Neural progenitor cell (in vitro differentiated cells): ENCODE measurements around the gene U2AF2. TPM values are rescaled to one million over a fixed set of nuclear protein-coding genes. Genes with fewer than 3 reads are reported as not detected.

Experiments used
- DNase-seq: peaks from one replicate; pipeline ENCODE4 v3.0.0-alpha.2; 2016; ENCODE audit warnings: low spot score
- H2AFZ ChIP-seq: fragments of 200-600 bp; sonication (generic); replicated peaks from 2 replicates; pipeline ENCODE4 v1.6.1; 2016; ENCODE audit warnings: antibody characterized with exemption
- H3F3A ChIP-seq: fragments of 200-600 bp; sonication (generic); 2 replicates; pipeline ENCODE4 v1.6.1; 2016; ENCODE audit warnings: antibody characterized with exemption, low read depth
- H3K27ac ChIP-seq: fragments of 200-600 bp; sonication (generic); 2 replicates; pipeline ENCODE4 v1.5.1; 2016; ENCODE audit warnings: mild to moderate bottlenecking
- H3K27me3 ChIP-seq: fragments of 200-600 bp; sonication (generic); 2 replicates; pipeline ENCODE4 v1.6.1; 2016; ENCODE audit warnings: mild to moderate bottlenecking, moderate library complexity
- H3K36me3 ChIP-seq: fragments of 200-600 bp; sonication (generic); 2 replicates; pipeline ENCODE4 v1.5.1; 2016
- H3K4me1 ChIP-seq: fragments of 200-600 bp; sonication (generic); 2 replicates; pipeline ENCODE4 v1.6.1; 2016; ENCODE audit warnings: mixed run types
- H3K4me2 ChIP-seq: fragments of 200-600 bp; sonication (generic); 2 replicates; pipeline ENCODE4 v1.6.1; 2016
- H3K4me3 ChIP-seq: fragments of 200-600 bp; sonication (generic); 2 replicates; pipeline ENCODE4 v1.5.1; 2016
- H3K79me2 ChIP-seq: fragments of 200-600 bp; sonication (generic); 2 replicates; pipeline ENCODE4 v1.6.1; 2016; ENCODE audit warnings: low read depth
- H3K9ac ChIP-seq: fragments of 200-600 bp; sonication (generic); 2 replicates; pipeline ENCODE4 v1.6.1; 2016
- H3K9me3 ChIP-seq: fragments of 200-600 bp; sonication (generic); 2 replicates; pipeline ENCODE4 v1.5.1; 2016; ENCODE audit warnings: low read depth
- H4K20me1 ChIP-seq: fragments of 200-600 bp; sonication (generic); 2 replicates; pipeline ENCODE4 v1.6.1; 2016; ENCODE audit warnings: low read depth
- H3K27ac Mint-ChIP-seq: 3 replicates; pipeline ENCODE4 v1.8.0; 2021; ENCODE audit warnings: mixed read lengths
- H3K27me3 Mint-ChIP-seq: 2 replicates; pipeline ENCODE4 v1.8.0; 2022; ENCODE audit warnings: low read depth, mild to moderate bottlenecking, inconsistent platforms, moderate library complexity, mixed read lengths; ENCODE audit not compliant: insufficient read depth
- H3K36me3 Mint-ChIP-seq: 3 replicates; pipeline ENCODE4 v1.8.0; 2021; ENCODE audit warnings: mixed read lengths
- H3K4me1 Mint-ChIP-seq: 3 replicates; pipeline ENCODE4 v1.8.0; 2021; ENCODE audit warnings: mixed read lengths
- H3K4me3 Mint-ChIP-seq: 3 replicates; pipeline ENCODE4 v1.8.0; 2021; ENCODE audit warnings: mild to moderate bottlenecking, moderate library complexity, mixed read lengths
- H3K9me3 Mint-ChIP-seq: 3 replicates; pipeline ENCODE4 v1.8.0; 2020; ENCODE audit warnings: mixed read lengths
- EZH2 ChIP-seq: fragments of 200-600 bp; sonication (generic); IDR thresholded peaks from 2 replicates; pipeline ENCODE4 v1.6.1; 2017; ENCODE audit warnings: antibody characterized with exemption, mild to moderate bottlenecking, moderate library complexity
- EZH2phosphoT487 ChIP-seq: fragments of 200-600 bp; sonication (generic); IDR thresholded peaks from 2 replicates; pipeline ENCODE4 v1.6.1; 2017; ENCODE audit warnings: antibody characterized with exemption
- total RNA-seq: library from RNA; depleted of rRNA; stranded (reverse); fragments of >200 nt; gene quantifications from 2 replicates; pipeline ENCODE4 v1.2.3, GENCODE V29; 2015; ENCODE audit warnings: low replicate concordance
- TF ChIP-seq, protein P1 (sequence below): fragments of 200-600 bp; sonication (generic); IDR thresholded peaks from 2 replicates; pipeline ENCODE4 v1.5.1; 2017; ENCODE audit warnings: antibody characterized with exemption, mild to moderate bottlenecking

The U2AF2 gene
- total RNA-seq, 1 donor from 2014 or later, result 124 TPM

DNA sequence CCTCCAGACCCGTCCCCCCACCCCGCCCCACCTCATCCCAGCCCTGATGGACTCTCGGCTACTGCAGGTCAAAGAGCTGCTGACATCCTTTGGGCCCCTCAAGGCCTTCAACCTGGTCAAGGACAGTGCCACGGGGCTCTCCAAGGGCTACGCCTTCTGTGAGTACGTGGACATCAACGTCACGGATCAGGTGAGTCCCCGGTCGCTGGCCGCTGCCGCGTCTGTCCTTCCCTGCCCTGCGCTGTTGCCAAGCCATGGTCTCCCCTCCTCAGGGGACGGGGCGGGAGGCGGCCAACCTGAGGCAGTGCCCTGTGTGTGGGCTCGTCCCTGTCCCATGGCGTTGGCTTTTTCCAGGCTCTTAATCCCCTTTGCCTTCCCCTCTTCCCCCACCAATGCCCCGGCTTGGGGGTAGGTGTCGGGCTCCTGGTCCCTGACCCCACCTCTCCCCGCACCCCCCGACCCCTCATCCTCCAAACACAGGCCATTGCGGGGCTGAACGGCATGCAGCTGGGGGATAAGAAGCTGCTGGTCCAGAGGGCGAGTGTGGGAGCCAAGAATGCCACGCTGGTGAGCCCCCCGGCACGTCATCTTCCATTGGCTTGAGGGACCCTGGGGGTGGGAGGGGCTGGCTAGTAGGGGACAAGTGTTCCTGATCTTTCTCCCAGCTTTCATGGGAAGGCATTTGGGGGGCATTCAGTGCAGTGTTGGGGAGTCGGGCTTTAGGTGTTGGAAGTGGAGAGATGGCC lies 13.9 kb downstream of the U2AF2 start:
- no peak overlapping the region for H3K4me3 Mint-ChIP-seq
- no peaks in the 10 kb centered on the region for H3K36me3 ChIP-seq

GRCh38 chr19:55669418-55670279 lies 14.8 kb downstream of the U2AF2 start:
- Mint-ChIP-seq H3K27me3 (peaks cover 8% of the 10 kb centered on the region), H3K9me3 (no peaks in the 10 kb centered on the region), H3K36me3 (peaks cover 16% of the 10 kb centered on the region), H3K4me1 (peaks cover 23% of the 10 kb centered on the region), H3K27ac (no peak overlapping the region), H3K4me3 (peak overlapping the region; percentile 18)
- Histone ChIP-seq H3K4me3 (no peak overlapping the region), H3K27ac (no peak overlapping the region), H3K27me3 (no peaks in the 10 kb centered on the region), H3K36me3 (no peaks in the 10 kb centered on the region), H3K4me2 (no peak overlapping the region), H3K79me2 (peaks cover 84% of the 10 kb centered on the region), H4K20me1 (peaks cover 87% of the 10 kb centered on the region), H3K9me3 (no peaks in the 10 kb centered on the region), H3F3A (peaks cover 46% of the 10 kb centered on the region), H3K4me1 (peaks cover 9% of the 10 kb centered on the region), H2AFZ (no peak overlapping the region), H3K9ac (no peak overlapping the region)
- TF ChIP-seq EZH2phosphoT487, result no peak
- TF ChIP-seq, protein P1, sequence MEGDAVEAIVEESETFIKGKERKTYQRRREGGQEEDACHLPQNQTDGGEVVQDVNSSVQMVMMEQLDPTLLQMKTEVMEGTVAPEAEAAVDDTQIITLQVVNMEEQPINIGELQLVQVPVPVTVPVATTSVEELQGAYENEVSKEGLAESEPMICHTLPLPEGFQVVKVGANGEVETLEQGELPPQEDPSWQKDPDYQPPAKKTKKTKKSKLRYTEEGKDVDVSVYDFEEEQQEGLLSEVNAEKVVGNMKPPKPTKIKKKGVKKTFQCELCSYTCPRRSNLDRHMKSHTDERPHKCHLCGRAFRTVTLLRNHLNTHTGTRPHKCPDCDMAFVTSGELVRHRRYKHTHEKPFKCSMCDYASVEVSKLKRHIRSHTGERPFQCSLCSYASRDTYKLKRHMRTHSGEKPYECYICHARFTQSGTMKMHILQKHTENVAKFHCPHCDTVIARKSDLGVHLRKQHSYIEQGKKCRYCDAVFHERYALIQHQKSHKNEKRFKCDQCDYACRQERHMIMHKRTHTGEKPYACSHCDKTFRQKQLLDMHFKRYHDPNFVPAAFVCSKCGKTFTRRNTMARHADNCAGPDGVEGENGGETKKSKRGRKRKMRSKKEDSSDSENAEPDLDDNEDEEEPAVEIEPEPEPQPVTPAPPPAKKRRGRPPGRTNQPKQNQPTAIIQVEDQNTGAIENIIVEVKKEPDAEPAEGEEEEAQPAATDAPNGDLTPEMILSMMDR, result no peak
- no peak for TF ChIP-seq EZH2
- DNase-seq, result no peak

More for the DNA sequence above, 13.9 kb downstream of the U2AF2 start:
- H3K27me3 Mint-ChIP-seq, result peaks cover 8% of the 10 kb centered on the region
- peaks cover 37% of the 10 kb centered on the region for H3F3A ChIP-seq
- no peak overlapping the region for H3K27ac Mint-ChIP-seq
- no peaks in the 10 kb centered on the region for H3K9me3 ChIP-seq
- DNase-seq, result no peak
- H3K79me2 ChIP-seq, result peaks cover 91% of the 10 kb centered on the region
- H2AFZ ChIP-seq, result no peak overlapping the region
- no peak overlapping the region for H3K9ac ChIP-seq
- H3K4me2 ChIP-seq, result no peak overlapping the region
- H3K9me3 Mint-ChIP-seq, result no peaks in the 10 kb centered on the region
- H3K4me3 ChIP-seq, result no peak overlapping the region
- TF ChIP-seq, protein P1, result no peak
- TF ChIP-seq EZH2phosphoT487 (no peak), EZH2 (no peak)
- peaks cover 19% of the 10 kb centered on the region for H3K36me3 Mint-ChIP-seq
- peaks cover 94% of the 10 kb centered on the region for H4K20me1 ChIP-seq
- peaks cover 18% of the 10 kb centered on the region for H3K4me1 Mint-ChIP-seq
- H3K27ac ChIP-seq, result no peak overlapping the region
- peaks cover 8% of the 10 kb centered on the region for H3K4me1 ChIP-seq
- no peaks in the 10 kb centered on the region for H3K27me3 ChIP-seq

DNA sequence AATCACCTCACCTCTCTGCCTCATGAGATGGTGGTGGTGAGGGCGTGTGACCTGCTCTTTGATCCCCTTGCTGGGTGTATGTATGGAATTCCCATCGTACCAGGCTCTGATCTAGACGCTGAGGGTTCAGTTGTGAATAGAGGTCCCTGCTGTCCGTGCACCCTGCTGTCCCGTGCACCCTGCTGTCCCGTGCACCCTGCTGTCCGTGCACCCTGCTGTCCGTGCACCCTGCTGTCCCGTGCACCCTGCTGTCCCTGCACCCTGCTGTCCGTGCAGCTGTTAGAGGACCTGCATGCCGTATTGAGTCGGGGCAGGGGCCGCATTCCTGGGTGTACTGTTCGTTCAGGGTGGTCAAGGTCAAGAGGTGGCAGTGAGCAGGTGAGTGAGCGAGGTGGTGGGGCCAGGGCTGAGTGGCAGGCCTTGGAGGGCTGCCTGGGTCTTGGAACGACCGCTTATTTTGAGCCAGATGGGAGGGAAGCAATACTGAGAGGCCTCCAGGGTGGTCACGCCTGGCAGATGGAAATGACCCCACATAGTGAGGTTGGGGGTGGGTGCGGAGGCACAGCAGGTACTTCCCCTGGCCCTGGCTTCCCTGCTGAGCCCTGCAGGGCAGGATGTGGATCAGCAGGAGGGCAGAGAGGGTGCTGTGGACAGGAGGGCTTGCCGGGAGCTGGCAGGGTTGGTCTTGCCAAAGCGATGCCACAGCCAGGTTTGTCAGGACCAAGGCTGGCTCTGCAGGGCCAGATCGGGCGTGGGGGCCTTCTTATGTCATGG lies 15.6 kb downstream of the U2AF2 start:
- no peak overlapping the region for H3K27ac Mint-ChIP-seq
- H3K9me3 Mint-ChIP-seq, result no peaks in the 10 kb centered on the region
- no peak overlapping the region for H2AFZ ChIP-seq
- peaks cover 24% of the 10 kb centered on the region for H3K4me1 Mint-ChIP-seq
- DNase-seq, result peak; percentile 27
- H3K4me1 ChIP-seq, result peaks cover 9% of the 10 kb centered on the region
- peaks cover 46% of the 10 kb centered on the region for H3F3A ChIP-seq
- H3K9me3 ChIP-seq, result no peaks in the 10 kb centered on the region
- peaks cover 81% of the 10 kb centered on the region for H3K79me2 ChIP-seq
- peak overlapping the region; percentile 67 for H3K4me3 Mint-ChIP-seq
- H3K27me3 Mint-ChIP-seq, result peaks cover 9% of the 10 kb centered on the region
- no peaks in the 10 kb centered on the region for H3K36me3 ChIP-seq
- peak overlapping the region; percentile 20 for H3K27ac ChIP-seq
- H3K4me3 ChIP-seq, result no peak overlapping the region
- peaks cover 85% of the 10 kb centered on the region for H4K20me1 ChIP-seq
- peaks cover 17% of the 10 kb centered on the region for H3K36me3 Mint-ChIP-seq
- H3K9ac ChIP-seq, result no peak overlapping the region
- no peak overlapping the region for H3K4me2 ChIP-seq
- no peaks in the 10 kb centered on the region for H3K27me3 ChIP-seq
- TF ChIP-seq EZH2phosphoT487, result no peak
